ENCODE measurements around the gene BTG1. TPM values are rescaled to one million over a fixed set of nuclear protein-coding genes. Genes with fewer than 3 reads are reported as not detected.

BTG1 gene
- total RNA-seq, 1 donor = 25.0 TPM

DNA sequence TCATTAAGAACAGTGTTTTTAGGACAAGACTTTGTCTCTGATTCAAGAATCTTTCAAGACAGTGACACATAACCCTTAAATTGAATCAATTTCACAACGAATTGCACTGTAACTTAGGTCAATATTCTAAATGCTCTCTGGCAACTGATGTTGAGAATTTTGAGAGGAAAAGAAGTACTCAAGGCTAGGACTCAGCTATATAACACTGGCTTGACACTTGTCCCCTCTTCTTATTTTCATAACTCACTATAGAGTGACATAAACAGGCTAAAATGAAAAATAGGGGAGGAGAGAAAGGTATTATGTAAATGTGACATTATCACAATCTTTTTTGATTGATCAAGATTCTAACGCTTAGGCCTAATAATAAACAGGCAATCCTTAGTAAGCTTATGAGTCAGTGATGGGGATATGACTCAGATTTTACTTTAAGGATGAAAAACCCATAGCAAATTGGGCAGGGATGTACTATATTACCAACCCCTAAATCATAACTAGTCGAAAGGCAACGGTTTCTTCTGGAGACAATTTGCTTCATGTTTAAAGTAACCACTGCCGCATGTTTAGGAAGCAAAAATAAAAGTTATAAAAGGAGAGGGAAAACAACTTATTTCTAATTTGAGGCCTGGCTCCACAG lies 10.9 kb downstream of the BTG1 start:
- peaks cover 83% of the 10 kb centered on the region for H3K79me2 ChIP-seq (ENCODE audit: insufficient read depth, low read length)
- peak; percentile 64 for DNase-seq (ENCODE audit: insufficient read length, low spot score, missing footprints)

DNA sequence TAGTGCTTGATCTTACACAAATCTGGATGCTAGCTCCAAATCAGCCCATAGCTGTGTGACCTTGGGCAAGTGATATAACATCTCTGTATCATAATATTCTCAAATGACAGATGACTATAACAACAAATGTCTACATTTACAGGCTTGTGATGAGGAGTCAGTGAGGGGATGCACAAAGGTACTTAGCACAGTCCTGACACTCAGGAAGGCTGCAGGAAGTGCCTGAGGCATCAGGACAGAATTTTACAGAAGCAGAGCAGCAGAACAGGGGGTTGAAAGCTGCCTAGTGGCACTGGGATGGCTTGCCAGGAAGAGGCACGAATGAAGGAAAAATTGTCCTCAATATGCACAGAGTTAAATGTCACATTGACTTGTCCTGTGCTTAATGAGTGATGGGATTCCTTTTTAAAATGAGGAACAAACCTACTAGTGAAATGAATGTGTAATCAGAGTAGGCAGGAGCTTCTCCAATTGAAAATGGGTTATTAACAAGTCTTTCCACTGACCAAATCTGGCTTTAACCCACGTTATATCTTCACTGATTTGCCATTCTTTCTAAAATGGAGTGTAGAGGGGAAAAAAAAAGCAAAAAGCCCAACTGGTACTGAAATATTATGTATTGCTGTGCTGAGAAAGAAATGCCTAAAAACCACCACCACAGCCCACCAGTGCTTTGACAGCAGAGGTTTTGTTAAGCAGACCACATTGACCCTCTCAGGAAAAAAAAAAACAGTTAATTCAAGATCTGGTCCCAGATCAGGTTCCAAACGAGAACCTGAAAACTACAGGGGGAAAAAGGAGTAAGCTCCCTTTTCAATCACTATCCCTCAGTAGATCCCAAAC lies 11.6 kb downstream of the BTG1 start:
- H3K27ac ChIP-seq (ENCODE audit: low read depth, low read length) = peak overlapping the region; percentile 73
- no peak for DNase-seq (ENCODE audit: insufficient read length, low spot score, missing footprints)
- H4K20me1 ChIP-seq (ENCODE audit: insufficient read depth, low read length) = no peaks in the 10 kb centered on the region
- H3K4me2 ChIP-seq (ENCODE audit: insufficient read depth, low read length) = peak overlapping the region; percentile 60
- peaks cover 82% of the 10 kb centered on the region for H3K79me2 ChIP-seq (ENCODE audit: insufficient read depth, low read length)
- H2AFZ ChIP-seq (ENCODE audit: low read length) = no peak overlapping the region
- no peaks in the 10 kb centered on the region for H3K27me3 ChIP-seq (ENCODE audit: insufficient read depth, low read length)
- TF ChIP-seq, protein P1, sequence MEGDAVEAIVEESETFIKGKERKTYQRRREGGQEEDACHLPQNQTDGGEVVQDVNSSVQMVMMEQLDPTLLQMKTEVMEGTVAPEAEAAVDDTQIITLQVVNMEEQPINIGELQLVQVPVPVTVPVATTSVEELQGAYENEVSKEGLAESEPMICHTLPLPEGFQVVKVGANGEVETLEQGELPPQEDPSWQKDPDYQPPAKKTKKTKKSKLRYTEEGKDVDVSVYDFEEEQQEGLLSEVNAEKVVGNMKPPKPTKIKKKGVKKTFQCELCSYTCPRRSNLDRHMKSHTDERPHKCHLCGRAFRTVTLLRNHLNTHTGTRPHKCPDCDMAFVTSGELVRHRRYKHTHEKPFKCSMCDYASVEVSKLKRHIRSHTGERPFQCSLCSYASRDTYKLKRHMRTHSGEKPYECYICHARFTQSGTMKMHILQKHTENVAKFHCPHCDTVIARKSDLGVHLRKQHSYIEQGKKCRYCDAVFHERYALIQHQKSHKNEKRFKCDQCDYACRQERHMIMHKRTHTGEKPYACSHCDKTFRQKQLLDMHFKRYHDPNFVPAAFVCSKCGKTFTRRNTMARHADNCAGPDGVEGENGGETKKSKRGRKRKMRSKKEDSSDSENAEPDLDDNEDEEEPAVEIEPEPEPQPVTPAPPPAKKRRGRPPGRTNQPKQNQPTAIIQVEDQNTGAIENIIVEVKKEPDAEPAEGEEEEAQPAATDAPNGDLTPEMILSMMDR (IDR thresholded peaks at IDR 0.05; ENCODE audit: extremely low read depth, low read depth, low read length) = no peak
- H3K4me3 ChIP-seq (ENCODE audit: insufficient read depth, low read length) = no peak overlapping the region
- no peaks in the 10 kb centered on the region for H3K9me3 ChIP-seq (ENCODE audit: low read depth, low read length)
- peaks cover 76% of the 10 kb centered on the region for H3K4me1 ChIP-seq (ENCODE audit: insufficient read depth, low read length)
- no peaks in the 10 kb centered on the region for H3K36me3 ChIP-seq (ENCODE audit: insufficient read depth, low read length)

More for the DNA sequence above, 10.9 kb downstream of the BTG1 start:
- H3K27ac ChIP-seq (ENCODE audit: low read depth, low read length) = peak overlapping the region; percentile 73
- peak overlapping the region; percentile 60 for H3K4me2 ChIP-seq (ENCODE audit: insufficient read depth, low read length)
- H3K4me1 ChIP-seq (ENCODE audit: insufficient read depth, low read length) = peaks cover 83% of the 10 kb centered on the region
- TF ChIP-seq, protein P1 (IDR thresholded peaks at IDR 0.05; ENCODE audit: extremely low read depth, low read depth, low read length) = no peak
- peak overlapping the region; percentile 24 for H3K4me3 ChIP-seq (ENCODE audit: insufficient read depth, low read length)
- no peaks in the 10 kb centered on the region for H3K36me3 ChIP-seq (ENCODE audit: insufficient read depth, low read length)
- H3K27me3 ChIP-seq (ENCODE audit: insufficient read depth, low read length) = no peaks in the 10 kb centered on the region
- H2AFZ ChIP-seq (ENCODE audit: low read length) = no peak overlapping the region
- H4K20me1 ChIP-seq (ENCODE audit: insufficient read depth, low read length) = peaks cover 2% of the 10 kb centered on the region
- no peaks in the 10 kb centered on the region for H3K9me3 ChIP-seq (ENCODE audit: low read depth, low read length)

DNA sequence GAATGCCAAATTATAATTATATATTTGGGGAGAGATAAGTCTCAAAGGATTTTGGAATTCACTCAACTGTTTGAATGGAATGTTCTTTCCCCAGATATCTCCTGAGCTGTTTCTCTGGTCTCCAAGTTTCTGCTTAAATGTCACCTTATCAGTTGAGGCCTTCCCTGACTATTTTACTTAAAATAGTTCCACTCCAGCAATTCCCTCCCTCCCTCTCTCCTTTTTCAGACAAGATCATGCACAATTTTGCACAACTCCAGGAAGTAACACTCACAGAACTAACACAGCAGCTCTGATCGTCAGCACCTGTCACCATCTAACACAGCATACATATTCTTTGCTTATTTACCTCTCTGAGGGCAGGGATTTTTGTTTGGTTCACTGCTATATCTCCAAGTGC lies 12.5 kb downstream of the BTG1 start:
- H3K36me3 ChIP-seq (ENCODE audit: insufficient read depth, low read length) = no peaks in the 10 kb centered on the region
- DNase-seq (ENCODE audit: insufficient read length, low spot score, missing footprints) = no peak
- peaks cover 82% of the 10 kb centered on the region for H3K79me2 ChIP-seq (ENCODE audit: insufficient read depth, low read length)
- peaks cover 68% of the 10 kb centered on the region for H3K4me1 ChIP-seq (ENCODE audit: insufficient read depth, low read length)
- TF ChIP-seq, protein P1 (IDR thresholded peaks at IDR 0.05; ENCODE audit: extremely low read depth, low read depth, low read length) = no peak
- no peak overlapping the region for H2AFZ ChIP-seq (ENCODE audit: low read length)
- H4K20me1 ChIP-seq (ENCODE audit: insufficient read depth, low read length) = no peaks in the 10 kb centered on the region
- H3K9me3 ChIP-seq (ENCODE audit: low read depth, low read length) = no peaks in the 10 kb centered on the region
- no peak overlapping the region for H3K4me3 ChIP-seq (ENCODE audit: insufficient read depth, low read length)
- H3K27me3 ChIP-seq (ENCODE audit: insufficient read depth, low read length) = no peaks in the 10 kb centered on the region
- no peak overlapping the region for H3K4me2 ChIP-seq (ENCODE audit: insufficient read depth, low read length)
- H3K27ac ChIP-seq (ENCODE audit: low read depth, low read length) = no peak overlapping the region

DNA sequence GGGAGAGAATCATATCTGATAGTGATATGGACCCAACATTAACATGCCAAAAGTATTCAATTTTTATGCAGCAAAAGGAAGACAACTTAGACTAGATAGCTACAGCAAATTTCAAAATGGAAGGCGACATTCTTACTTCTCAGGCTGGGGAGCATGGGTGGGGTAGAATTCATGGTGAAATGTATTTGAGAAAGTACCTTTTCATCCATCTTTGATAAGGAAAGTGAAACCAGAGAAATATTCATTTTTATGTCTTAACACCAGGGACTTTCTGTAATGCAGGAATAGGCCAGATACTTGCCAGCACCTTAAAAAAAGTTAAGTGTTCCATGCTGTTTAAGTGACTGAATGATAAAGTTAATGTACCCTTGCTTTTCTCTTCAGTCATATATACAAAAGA lies 13.4 kb downstream of the BTG1 start:
- peak overlapping the region; percentile 42 for H3K4me2 ChIP-seq (ENCODE audit: insufficient read depth, low read length)
- H3K27ac ChIP-seq (ENCODE audit: low read depth, low read length) = no peak overlapping the region
- no peaks in the 10 kb centered on the region for H3K36me3 ChIP-seq (ENCODE audit: insufficient read depth, low read length)
- H3K79me2 ChIP-seq (ENCODE audit: insufficient read depth, low read length) = peaks cover 78% of the 10 kb centered on the region
- peaks cover 60% of the 10 kb centered on the region for H3K4me1 ChIP-seq (ENCODE audit: insufficient read depth, low read length)
- TF ChIP-seq, protein P1 (IDR thresholded peaks at IDR 0.05; ENCODE audit: extremely low read depth, low read depth, low read length) = no peak
- no peak overlapping the region for H3K4me3 ChIP-seq (ENCODE audit: insufficient read depth, low read length)
- no peak overlapping the region for H2AFZ ChIP-seq (ENCODE audit: low read length)
- H4K20me1 ChIP-seq (ENCODE audit: insufficient read depth, low read length) = no peaks in the 10 kb centered on the region
- DNase-seq (ENCODE audit: insufficient read length, low spot score, missing footprints) = no peak
- no peaks in the 10 kb centered on the region for H3K9me3 ChIP-seq (ENCODE audit: low read depth, low read length)
- H3K27me3 ChIP-seq (ENCODE audit: insufficient read depth, low read length) = no peaks in the 10 kb centered on the region

All from osteoblast (primary cell).